WI38 (cell line): ENCODE data around the gene PRSS36.

Experiments
- H3K4me3 ChIP-seq: 2 replicates; pipeline ENCODE4 v1.5.1; 2011; ENCODE audit warnings: low read depth, mild to moderate bottlenecking, control low read depth, low read length
- CTCF ChIP-seq: IDR thresholded peaks from 2 replicates; pipeline ENCODE4 v1.5.1; 2012; ENCODE audit warnings: low read depth, mild to moderate bottlenecking, control low read depth, low read length

PRSS36 gene

DNA sequence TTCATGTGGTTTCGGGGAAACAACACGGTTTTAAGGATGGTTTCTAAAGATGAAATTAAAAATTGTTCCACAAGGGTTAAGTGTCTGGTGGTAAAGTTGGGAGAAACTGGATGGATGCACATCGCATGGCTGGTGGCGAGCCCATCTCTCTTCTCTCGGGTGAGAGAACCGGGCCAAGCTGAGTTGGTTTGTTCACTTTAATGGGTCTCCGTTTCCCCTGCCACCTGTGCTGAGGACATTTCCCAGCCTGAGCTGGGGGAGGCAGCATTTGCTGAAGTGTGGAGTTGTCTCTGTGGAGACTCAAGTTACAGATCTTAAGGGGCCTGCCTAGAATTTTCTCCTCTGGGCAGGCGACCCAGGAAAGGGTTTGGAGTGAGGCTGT, 37.9 kb upstream of the PRSS36 start:
- TF ChIP-seq CTCF, result no peak
- no peak overlapping the region for H3K4me3 ChIP-seq

- no peak for TF ChIP-seq CTCF
- H3K4me3 ChIP-seq, result no peak overlapping the region
Measured at GRCh38 chr16:31186930-31187807, 37.3 kb upstream of the PRSS36 start.

GRCh38 chr16:31186176-31186575, 36.3 kb upstream of the PRSS36 start:
- TF ChIP-seq CTCF, result no peak
- no peak overlapping the region for H3K4me3 ChIP-seq

DNA sequence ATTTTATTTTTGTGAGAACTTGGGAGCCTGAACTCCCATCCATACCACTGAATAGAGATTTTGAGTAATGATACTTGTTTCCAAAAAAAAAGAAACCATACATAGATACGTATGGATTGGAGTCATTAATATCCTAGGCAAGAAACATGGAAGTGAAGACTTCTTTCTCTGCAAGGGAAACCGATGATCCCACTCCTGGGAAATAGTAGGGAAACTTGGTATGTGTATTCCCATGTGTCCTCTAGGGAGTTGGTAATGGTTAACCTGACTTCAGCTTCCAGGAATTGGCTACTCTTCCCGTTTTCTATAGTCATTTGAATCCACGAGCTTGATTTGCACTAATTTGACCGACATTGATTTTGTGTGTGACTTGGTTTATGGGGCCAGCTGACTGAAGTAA, 35.5 kb upstream of the PRSS36 start:
- no peak overlapping the region for H3K4me3 ChIP-seq
- no peak for TF ChIP-seq CTCF

GRCh38 chr16:31184888-31185287, 35.0 kb upstream of the PRSS36 start:
- TF ChIP-seq CTCF, result no peak

DNA sequence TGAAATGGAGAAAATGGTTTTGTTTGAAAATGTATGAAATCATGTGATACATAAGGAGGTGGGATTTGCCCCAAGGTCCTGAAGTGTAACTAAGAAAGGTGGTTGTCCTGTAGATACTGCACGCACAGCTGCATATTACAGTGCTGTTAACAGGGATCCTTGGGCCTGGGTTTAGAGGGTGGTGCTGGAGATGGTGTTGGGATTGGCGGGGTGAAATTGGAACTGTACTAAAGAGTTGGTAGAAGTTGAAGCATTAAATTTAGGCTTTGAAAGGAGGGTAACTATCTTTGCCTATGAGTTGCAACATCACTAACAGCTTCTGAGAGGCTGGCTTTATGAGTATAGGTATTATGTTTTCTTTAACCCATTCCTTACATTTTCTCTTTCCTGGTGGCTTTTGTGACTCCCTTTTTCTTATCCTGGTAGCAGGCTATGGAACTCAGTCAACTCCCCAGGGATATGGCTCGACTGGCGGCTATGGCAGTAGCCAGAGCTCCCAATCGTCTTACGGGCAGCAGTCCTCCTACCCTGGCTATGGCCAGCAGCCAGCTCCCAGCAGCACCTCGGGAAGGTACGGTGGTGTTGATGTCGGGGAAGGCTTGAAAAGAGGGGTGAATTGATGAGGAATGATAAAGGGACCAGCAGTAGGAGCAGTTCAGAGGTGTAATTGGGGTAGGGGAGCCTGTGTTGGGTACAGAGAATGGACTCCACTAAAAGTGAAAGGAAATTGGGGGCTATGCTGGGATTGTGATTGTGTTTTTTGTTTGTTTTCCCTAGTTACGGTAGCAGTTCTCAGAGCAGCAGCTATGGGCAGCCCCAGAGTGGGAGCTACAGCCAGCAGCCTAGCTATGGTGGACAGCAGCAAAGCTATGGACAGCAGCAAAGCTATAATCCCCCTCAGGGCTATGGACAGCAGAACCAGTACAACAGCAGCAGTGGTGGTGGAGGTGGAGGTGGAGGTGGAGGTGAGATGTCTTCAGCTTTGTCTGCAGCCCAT, 33.9 kb upstream of the PRSS36 start:
- no peak overlapping the region for H3K4me3 ChIP-seq
- no peak for TF ChIP-seq CTCF

More at GRCh38 chr16:31184888-31185287, 35.0 kb upstream of the PRSS36 start:
- no peak overlapping the region for H3K4me3 ChIP-seq

- H3K4me3 ChIP-seq, result peak overlapping the region; percentile 95
- no peak for TF ChIP-seq CTCF
Measured at GRCh38 chr16:31182391-31182790, 32.5 kb upstream of the PRSS36 start.
